NCI-H510A (cell line): ENCODE measurements around the gene HK2.
"Not testable (repeated sequence)": the region's sequence is repeated elsewhere in the genome, so short reads cannot be mapped to it uniquely, and the experiment has no call there.

ENCODE experiments used
- DNase-seq: peaks from one replicate; lab custom pipeline; 2025; lab: John Stamatoyannopoulos, UW

Gene HK2

DNA sequence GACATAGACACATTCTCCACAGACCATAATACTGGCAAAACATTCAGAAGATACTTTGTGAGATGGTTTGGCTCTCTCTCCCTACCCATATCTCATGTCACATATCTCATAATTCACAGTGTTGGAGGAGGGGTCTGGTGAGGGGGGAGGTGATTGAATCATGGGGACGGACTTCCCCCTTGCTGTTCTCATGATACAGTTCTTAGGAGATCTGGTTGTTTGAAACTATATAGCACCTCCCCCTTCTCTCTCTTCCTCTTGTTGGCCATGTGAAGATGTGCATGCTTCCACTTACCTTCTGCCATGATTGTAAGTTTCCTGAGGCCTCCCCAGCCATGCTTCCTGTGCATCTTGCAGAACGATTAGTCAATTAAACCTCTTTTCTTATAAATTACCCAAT lies 61.1 kb downstream of the HK2 start:
- DNase-seq, result no peak

DNA sequence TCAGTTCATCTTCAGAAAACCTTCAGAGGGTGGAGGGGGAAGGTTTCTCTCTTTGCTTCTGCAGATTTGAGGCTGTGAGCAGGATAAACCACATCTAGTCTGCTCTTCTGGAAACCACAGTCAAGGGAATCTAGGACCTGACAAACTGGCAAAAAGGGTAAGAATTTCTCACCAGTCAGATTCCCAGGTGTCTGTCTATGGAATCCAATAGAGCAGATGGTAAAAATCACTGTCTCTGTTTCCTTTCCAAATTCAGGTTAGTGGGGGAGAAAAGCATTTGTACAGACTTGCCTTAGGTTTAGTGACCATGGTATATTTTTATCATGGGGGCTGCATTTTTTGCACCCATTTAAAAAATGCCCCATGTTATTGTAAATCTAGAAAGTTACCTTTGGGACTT lies 62.3 kb downstream of the HK2 start:
- no peak for DNase-seq

DNA sequence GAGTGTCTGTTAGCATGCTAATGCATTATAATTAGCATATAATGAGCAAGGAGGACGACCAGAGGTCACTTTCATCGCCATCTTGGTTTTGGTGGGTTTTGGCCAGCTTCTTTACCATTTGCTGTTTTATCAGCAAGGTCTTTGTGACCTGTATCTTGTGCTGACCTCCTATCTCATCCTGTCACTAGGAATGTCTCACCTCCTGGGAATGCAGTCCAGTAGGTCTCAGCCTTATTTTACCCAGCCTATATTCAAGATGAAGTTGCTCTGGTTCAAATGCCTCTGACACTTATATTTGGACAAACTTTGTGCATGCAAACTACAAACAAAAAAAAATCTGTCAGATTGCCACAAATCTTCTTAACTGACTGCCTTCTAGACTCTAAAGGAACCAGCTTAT lies 66.3 kb downstream of the HK2 start:
- not testable (repeated sequence) for DNase-seq

DNA sequence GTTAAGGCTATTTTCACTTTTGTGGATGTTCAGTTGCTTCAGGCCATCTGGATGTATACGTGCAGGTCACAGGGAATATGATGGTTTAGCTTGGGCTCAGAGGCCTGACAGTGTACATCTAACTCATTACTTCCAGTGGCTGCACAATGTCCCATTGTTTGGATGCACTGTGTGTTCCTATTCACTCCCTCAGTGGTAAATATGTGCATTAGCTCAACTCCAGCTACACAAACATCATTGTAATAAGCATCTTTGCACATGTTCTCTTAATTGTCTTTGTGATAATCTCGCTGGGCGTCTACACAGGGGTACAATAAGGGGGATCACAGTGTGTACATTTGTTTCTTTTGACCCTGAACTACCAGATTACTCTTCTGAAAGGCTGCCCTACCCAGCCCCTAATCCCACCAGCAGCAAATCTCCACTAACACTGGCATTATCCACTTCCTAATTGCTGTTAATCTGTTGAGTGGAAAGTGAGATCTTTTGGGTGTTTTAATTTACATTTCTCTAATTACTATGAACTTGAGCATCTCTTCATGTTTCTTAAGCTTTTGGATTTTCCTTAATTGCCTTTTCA lies 68.4 kb downstream of the HK2 start:
- no peak for DNase-seq

DNA sequence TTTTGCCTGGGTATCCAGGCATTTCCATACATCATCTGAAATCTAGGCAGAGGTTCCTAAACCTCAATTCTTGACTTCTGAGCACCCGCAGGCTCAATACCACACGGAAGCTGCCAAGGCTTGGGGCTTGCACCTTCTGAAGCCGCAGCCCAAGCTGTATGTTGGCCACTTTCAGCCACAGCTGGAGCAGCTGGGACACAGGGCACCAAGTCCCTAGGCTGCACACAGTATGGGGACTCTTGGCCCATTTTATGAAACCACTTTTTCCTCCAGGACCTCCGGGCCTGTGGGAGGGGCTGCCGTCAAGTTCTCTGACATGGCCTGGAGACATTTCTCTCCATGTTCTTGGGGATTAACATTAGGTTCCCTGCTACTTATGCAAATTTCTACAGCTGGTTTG lies 72.5 kb downstream of the HK2 start:
- no peak for DNase-seq

DNA sequence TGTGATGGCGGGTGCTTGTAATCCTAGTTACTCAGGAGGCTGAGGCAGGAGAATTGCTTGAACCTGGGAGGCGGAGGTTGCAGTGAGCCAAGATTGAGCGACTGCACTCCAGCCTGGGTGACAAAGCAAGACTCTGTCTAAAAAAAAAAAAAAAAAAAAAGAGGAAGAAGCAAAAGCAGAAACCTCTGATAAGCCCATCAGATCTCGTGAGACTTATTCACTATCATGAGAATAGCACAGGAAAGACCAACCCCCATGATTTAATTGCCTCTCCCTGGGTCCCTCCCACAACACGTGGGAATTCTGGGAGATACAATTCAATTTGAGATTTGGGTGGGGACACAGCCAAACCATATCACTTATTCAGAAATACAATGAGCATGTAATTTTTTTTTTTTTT lies 73.6 kb downstream of the HK2 start:
- not testable (repeated sequence) for DNase-seq

DNA sequence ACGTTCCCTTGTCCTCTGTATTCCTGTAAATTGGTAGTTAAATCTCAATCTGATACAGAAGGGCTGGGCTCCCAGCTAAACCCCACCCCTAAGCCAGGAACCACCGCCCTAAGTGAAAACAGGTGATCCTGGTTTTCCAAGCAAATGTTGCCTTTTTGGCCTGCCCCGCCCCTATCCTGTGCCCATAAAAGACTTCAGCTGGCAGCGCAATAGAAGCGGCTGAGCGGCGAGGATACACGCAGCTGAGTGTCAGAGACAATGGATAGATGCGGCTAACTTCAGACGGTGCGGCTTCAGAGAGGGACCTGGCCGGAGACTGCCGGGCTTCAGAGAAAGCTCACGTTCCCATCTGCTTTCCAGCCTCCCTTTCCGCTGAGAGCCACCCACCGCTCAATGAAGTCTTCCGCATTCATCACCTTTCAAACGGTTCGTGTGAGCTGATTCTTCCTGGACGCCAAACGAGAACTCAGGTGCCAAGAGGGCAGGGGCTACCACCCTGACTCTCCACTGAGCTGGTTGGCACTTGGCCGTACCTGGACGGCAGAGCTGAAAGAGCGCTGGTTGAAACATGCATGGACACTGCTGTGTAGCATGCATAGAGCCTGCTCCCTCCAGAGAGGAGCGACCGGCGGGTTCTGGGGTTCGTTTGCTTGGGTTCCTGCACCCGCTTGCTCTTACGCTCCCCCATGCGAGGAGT lies 75.0 kb downstream of the HK2 start:
- no peak for DNase-seq

DNA sequence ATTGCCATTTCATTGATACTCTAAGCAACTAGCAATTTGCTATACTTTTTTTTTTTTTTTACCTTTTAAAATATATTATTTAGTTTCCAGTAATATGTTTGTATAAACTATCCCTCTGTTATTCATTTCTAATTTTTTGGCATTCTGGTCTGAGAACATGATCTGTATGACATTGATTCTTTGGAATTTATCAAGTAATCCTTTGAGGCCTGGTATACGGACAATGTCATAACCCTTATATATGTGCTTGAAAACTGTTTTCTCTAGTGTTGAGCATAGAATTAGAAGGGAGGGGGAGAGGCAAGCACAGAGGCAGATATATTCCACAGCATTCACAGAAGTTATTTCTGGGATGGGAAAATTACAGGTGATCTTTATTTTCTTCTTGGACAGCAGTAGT lies 76.3 kb downstream of the HK2 start:
- no peak for DNase-seq

DNA sequence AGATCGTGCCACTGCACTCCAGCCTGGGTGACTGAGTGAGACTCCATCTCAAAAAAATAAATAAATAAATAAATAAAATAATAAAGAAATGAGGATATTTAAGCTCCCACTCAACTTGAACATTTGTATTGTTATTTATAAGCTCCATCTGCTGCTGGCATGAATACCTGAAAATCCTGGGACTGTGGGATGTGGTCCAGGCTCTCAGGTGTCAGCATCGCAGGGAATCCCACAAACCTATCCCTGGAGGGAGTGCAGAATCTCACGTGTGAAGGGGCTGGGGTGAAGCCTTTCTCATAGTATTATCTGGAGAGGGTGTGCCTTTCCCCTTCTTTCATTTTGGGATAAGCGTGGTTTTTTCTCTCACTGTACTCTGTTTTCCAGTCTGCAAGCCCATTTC lies 77.1 kb downstream of the HK2 start:
- DNase-seq, result no peak

DNA sequence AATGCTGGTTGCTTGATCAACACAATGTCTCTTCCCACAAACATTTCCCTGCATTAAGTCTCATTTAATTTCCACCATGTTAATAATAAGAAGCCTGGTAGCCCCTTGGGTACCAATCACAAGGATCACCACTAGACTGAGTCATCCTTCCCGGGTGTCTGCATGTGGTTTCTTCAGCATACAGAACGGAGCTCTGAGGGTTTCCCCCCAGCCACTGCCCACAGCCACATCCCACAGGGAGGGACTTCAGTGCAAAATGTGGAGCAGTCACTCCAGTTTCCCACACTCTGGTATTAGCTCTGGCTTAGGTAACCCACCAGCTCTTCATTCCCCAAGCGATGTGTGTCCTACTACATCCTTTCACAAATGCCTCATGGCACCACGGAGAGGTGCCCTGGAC lies 81.8 kb downstream of the HK2 start:
- no peak for DNase-seq

DNA sequence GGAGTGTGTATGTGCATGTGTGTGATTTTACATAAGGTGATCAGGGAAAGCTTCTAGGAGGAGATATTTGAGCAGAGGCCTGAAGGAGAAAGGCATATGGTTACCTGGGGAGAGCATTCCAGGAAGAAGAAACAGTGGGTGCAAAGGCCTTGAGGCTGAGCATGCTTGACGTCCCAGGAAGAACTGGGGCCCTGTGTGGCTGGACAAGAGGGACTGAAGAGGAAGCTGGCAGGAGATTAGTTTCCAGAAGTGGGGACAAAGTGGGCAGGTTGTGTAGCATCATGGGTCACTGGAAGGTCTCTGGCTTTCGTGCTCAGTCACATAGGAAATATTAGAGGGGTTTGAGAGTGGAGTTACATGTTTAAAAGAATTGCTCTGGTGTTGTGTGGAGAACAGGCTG lies 82.5 kb downstream of the HK2 start:
- no peak for DNase-seq

DNA sequence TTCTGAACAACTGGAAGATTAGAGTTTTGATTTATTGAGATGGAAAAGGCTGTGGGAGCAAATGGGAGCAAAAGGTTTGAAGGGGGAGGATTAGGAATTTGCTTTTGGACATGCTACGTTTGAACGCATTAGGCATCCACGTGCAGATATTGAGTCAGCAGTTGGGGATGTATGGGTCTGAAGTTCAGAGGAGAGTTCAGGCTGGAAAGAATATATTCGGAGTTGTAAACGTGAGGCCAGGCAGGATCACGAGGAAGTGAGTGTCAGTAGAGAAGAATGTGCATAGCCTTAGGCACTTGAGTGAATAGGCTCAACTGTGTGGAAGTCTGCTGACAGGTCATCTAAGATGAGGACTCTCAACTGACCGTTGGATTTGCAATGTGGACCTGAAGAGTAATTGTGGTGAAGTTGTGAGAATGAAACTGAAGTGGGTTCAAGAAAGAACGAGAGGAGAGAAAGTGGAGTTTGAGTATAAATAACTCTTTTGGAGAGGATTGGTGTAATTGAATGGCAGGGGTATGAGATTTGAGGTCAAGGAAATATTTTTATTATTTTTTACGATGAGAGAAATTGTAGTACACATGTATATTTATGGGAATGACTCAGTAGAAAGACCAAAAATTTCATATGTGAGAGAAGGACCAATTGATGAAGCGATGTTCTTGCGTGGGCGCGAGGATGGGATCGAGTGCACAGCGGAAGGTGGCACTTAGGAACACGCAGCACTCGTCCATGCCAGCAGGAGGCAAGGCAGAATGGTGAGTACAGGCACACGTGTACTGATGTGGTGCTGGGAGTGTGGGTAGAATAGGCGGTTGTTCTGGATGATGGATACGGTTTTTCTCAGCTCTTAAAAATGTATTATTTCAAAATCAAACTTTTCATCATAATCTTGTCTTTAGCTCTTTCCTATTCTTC lies 84.0 kb downstream of the HK2 start:
- DNase-seq, result no peak

DNA sequence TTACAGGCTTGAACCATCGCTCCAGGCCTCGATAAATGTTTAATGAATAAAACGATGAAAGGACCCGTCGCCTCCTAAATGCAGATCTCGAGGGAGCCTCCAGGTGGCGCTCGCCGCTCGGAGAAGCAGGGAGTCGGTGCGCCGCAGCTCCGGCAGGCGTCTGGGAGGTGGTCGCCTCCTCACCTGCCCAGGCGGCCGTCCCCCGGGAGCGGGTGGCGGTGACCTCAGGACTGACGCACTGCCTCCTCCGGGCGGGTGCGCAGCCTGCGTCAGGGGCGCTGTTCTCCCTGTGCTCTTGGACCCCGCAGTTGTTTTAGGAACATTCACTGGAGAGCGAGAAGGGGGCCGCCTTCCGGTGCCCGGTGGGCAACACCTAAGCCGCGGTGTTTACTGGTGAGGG lies 85.9 kb downstream of the HK2 start:
- DNase-seq, result peak; percentile 15

DNA sequence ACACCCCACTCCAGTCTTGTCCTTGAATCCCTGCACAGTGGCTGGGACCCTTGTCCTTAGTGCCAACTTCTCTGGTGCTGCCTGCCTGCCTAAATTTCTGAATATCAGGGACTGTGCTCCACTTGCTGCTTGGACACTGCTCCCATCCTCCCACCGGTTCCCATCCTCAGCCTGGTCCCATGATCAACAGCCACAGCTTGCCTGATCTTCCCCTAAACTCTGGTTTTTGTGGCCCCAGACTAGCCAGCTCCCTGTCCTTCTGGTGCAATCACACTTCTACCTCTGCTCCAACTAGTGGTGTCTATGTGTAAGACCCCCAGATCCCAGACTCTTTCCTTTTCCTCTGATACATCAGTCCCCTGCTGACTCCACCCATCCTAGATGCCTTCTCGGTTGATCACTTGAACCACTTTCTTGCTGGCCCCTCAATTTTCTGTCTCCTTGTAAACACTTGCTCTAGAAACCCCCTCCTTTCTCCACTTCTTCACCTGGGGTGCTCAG lies 87.4 kb downstream of the HK2 start:
- no peak for DNase-seq

DNA sequence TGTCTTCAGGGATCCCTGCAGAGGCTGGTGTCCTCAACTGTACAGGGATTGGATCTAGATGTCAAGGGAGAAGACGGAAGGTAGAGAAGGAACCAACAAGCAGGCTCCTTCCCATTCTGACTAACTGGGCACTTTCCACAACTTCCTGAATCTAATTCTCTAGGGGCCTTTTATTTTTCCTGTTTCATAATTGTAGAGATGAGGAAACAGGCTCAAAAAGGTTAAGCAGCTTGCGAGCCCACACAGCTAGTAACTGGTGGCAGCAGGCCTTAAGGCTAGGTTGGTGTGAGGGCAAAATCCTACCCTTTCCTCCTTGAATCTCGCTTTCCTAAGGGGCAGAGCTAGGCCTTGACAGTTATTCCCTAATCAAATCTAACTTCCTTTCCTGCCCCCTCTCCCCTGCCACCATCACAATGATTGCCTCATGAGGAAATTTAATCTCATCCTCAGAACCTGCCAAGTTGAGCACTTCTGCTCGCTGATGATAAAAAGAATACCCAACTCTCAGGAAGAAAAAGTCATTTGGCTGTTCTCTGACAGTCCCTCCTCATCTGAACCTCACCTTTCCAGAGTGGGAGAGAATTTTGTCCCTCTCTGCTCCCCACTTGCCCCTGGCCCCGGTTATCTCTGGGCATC lies 88.8 kb downstream of the HK2 start:
- no peak for DNase-seq

DNA sequence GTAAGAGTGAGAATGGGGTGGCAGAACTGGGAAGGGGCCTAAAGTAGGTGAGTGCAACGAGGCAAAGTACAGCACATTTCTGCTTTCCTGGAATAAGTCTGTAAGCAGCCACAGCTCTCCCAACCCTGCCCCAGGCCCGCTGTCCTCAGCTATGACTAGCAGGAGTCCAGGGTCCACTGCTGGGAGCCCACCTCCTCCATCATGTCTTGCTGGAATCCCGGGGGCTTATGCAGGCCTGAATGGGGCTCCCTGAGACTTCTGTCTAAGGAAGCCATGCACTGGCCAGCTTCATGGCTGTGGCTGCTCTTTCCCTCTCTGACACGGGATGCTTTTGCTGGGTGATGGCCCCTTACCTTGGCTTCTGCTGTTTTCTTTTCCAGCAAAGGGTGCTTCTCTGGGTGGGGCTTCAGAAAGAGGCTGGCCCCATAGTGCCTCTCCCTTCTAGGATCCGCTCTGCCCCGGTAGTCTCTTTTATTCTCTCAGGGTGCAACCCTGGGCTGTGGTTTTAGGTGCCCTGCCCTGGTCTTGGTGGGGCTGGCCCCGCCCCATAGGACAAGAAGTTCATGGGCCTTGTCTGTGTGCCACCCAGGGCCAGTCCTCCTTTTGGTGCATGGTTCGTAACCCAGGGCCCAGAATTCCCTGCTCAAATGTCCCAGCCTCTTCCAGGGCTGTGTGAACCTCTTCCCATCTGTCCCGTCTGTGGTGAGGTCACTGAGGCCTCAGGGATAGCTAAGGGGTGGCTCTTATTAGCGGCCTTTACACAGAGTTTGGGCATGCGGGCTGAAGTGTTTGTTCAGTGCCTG lies 90.7 kb downstream of the HK2 start:
- no peak for DNase-seq

DNA sequence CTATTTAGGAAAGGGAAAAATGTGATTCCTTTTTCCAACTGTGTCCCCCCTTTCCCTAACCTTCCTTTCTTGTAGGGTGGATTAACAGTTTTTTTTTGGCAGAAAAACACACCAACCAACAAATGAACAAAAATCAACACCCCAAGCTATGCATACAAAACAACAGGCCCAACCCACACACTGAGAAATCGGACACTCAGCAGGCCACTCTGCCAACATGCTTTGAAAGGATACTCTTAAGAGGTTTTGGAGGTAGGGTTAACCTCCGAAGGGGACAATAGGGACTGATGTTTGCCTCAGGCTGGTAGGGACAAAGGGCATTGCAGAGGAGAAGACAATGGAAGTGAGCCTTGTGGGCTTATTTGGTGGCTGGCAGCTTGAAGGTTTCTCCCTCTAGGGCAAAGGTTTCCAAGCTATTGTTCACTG lies 91.4 kb downstream of the HK2 start:
- no peak for DNase-seq

DNA sequence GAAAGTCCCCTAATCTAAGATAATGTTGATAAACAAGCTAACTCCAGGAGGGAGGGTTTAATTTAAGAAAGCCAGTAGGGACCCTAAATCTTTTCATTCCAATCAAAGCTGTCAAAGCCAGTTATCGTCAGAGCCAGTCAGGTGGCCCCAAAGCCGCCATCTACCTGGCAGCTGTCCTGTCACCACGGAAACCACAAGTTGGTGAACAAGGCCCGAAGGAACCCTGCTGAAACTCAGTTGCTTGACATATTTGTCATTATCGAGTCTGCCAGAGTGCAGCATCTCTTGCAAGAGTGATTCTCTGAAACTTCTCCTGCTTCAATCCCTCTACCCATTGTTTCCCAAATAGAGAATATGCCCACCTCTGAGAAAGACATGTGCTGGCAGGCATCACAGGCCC lies 93.7 kb downstream of the HK2 start:
- no peak for DNase-seq

DNA sequence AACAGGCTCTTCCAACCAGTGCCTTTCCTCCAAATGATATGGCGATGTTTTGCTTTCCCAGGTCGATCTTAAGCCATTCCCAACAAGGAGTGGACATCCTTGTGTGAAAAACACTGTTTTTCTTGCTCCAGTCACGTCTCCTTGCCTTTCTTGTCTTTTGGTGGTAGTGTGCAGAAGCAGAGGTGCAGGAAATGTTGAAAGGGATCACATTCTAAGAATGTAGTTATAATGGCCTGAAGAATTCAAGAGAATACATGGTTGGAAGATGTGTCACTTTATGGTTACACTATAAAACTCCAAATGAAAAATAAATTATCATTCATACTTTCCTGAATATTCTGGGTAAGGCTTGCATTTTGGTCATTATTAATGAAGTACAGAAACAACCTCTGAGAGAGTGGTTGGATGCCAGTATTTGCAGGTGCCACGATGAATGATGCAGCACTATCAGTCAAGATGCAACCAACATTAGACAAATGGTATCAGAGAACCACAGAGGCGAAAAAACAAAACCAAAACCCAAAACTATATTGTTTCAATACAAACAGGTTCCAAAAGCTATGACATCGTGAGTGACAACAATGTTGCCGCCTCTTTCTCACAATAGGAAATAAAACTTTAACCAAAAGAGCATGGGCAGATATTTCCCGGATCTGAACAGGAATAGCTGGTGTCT lies 97.0 kb downstream of the HK2 start:
- DNase-seq, result no peak

DNA sequence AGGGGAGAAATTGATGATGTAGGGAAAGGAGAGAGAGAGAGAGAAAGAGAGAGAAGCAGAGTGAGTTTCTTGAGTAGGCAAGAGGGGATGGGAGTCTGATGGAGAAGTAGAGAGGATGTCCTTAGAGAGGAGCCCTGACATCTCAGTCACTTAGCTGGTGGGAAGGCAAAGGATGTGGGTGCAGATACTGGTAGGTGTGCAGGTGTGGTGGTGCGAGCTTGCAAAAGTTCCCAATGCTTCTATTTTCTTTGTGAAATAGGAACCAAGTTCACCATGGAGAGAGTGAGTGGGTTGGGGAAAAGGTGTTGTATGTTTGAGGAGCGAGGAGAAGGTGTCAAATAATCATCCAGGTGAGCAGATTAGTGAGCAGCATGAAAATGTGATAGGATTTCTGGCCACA lies 98.0 kb downstream of the HK2 start:
- no peak for DNase-seq

DNA sequence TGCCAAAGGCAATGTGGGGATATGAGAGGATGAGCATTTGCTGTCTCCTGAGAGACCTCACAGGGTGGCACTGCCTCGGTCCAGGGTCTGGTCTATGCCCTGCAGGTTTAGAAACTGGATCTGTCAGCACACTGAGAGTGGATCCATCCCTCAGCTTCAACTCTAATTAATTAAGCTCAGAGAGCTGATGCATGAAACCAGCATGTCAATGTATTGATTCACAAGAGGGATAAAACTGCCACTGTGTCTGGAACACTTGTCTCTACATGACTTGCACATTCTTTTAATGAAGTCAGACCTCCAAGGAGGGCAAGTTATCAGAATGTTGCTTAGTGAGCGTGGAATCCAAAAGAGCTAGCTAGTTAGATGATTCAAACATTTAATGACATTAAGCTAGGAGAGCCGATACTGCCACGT lies 102.1 kb downstream of the HK2 start:
- DNase-seq, result no peak
